ENCODE measurements around the gene DTNA.
A peak's percentile ranks its signal among the peaks of the same experiment; 100 is the strongest.

Gene DTNA

GRCh38 chr18:34805878-34806351 is 95.8 kb downstream of the DTNA start:
- FAIRE-seq: no peak
- no peak for DNase-seq (ENCODE audit: low spot score)

GRCh38 chr18:34806527-34806926 is 96.4 kb downstream of the DTNA start:
- DNase-seq (ENCODE audit: low spot score) (no peak), FAIRE-seq (no peak)

- no peak for FAIRE-seq
- DNase-seq (ENCODE audit: low spot score): peak; percentile 53
These were observed 97.2 kb downstream of the DTNA start for GRCh38 chr18:34807106-34807796.

GRCh38 chr18:34808389-34808788 is 98.3 kb downstream of the DTNA start:
- DNase-seq (ENCODE audit: low spot score) (no peak), FAIRE-seq (no peak)

GRCh38 chr18:34809451-34810072 is 99.5 kb downstream of the DTNA start:
- FAIRE-seq (no peak), DNase-seq (ENCODE audit: low spot score) (no peak)

GRCh38 chr18:34816183-34816582 is 106.1 kb downstream of the DTNA start:
- FAIRE-seq (no peak), DNase-seq (ENCODE audit: low spot score) (no peak)

- no peak for DNase-seq (ENCODE audit: low spot score)
- FAIRE-seq: no peak
These were observed 107.5 kb downstream of the DTNA start for GRCh38 chr18:34817636-34818035.

GRCh38 chr18:34818064-34818463 is 108.0 kb downstream of the DTNA start:
- no peak for FAIRE-seq
- no peak for DNase-seq (ENCODE audit: low spot score)

- no peak for FAIRE-seq
- DNase-seq (ENCODE audit: low spot score): no peak
These were observed 110.4 kb downstream of the DTNA start for GRCh38 chr18:34820360-34821065.

GRCh38 chr18:34821669-34822210 is 111.6 kb downstream of the DTNA start:
- DNase-seq (ENCODE audit: low spot score): no peak
- no peak for FAIRE-seq

GRCh38 chr18:34828093-34828492 is 118.0 kb downstream of the DTNA start:
- FAIRE-seq (no peak), DNase-seq (ENCODE audit: low spot score) (no peak)

- FAIRE-seq (no peak), DNase-seq (ENCODE audit: low spot score) (no peak)
These were observed 124.8 kb downstream of the DTNA start for GRCh38 chr18:34834897-34835296.

- FAIRE-seq: no peak
- DNase-seq (ENCODE audit: low spot score): no peak
These were observed 125.4 kb downstream of the DTNA start for GRCh38 chr18:34835466-34835865.

GRCh38 chr18:34837769-34838272 is 127.7 kb downstream of the DTNA start:
- FAIRE-seq (no peak), DNase-seq (ENCODE audit: low spot score) (no peak)

- FAIRE-seq (no peak), DNase-seq (ENCODE audit: low spot score) (no peak)
These were observed 128.6 kb downstream of the DTNA start for GRCh38 chr18:34838669-34839068.

GRCh38 chr18:34840256-34840826 is 130.2 kb downstream of the DTNA start:
- DNase-seq (ENCODE audit: low spot score): no peak
- FAIRE-seq: no peak

- DNase-seq (ENCODE audit: low spot score) (no peak), FAIRE-seq (no peak)
These were observed 131.8 kb downstream of the DTNA start for GRCh38 chr18:34841891-34842290.

- FAIRE-seq (no peak), DNase-seq (ENCODE audit: low spot score) (no peak)
These were observed 134.0 kb downstream of the DTNA start for GRCh38 chr18:34844072-34844471.

GRCh38 chr18:34844732-34845459 is 134.8 kb downstream of the DTNA start:
- DNase-seq (ENCODE audit: low spot score): no peak
- FAIRE-seq: no peak

- FAIRE-seq (no peak), DNase-seq (ENCODE audit: low spot score) (no peak)
These were observed 137.3 kb downstream of the DTNA start for GRCh38 chr18:34847408-34847807.

GRCh38 chr18:34848156-34848555 is 138.1 kb downstream of the DTNA start:
- DNase-seq (ENCODE audit: low spot score) (no peak), FAIRE-seq (no peak)
